ENCODE data around the gene ELOVL6.

ELOVL6 gene

GRCh38 chr4:110019153-110019552, 179.3 kb downstream of the ELOVL6 start:
- DNase-seq: no peak

- no peak for DNase-seq
Measured at GRCh38 chr4:110014233-110014632, 184.2 kb downstream of the ELOVL6 start.

GRCh38 chr4:110012917-110013316, 185.5 kb downstream of the ELOVL6 start:
- no peak for DNase-seq

- no peak for DNase-seq
Measured at GRCh38 chr4:110010797-110011196, 187.6 kb downstream of the ELOVL6 start.

- no peak for DNase-seq
Measured at GRCh38 chr4:110009550-110009949, 188.9 kb downstream of the ELOVL6 start.

- no peak for DNase-seq
Measured at GRCh38 chr4:110008540-110008939, 189.9 kb downstream of the ELOVL6 start.

GRCh38 chr4:110007217-110007616, 191.2 kb downstream of the ELOVL6 start:
- no peak for DNase-seq

- no peak for DNase-seq
Measured at GRCh38 chr4:110005461-110006056, 192.9 kb downstream of the ELOVL6 start.

- no peak for DNase-seq
Measured at GRCh38 chr4:110004556-110004955, 193.9 kb downstream of the ELOVL6 start.

GRCh38 chr4:110003401-110004187, 194.8 kb downstream of the ELOVL6 start:
- no peak for DNase-seq

GRCh38 chr4:110002326-110002725, 196.1 kb downstream of the ELOVL6 start:
- DNase-seq: no peak

GRCh38 chr4:109999585-109999912, 198.9 kb downstream of the ELOVL6 start:
- no peak for DNase-seq

- no peak for DNase-seq
Measured at GRCh38 chr4:109998867-109999584, 199.4 kb downstream of the ELOVL6 start.

GRCh38 chr4:109996526-109996925, 201.9 kb downstream of the ELOVL6 start:
- DNase-seq: no peak

Data from left hindlimb (tissue), 1 donor.